PFSK-1 (cell line): ENCODE results near the gene ZNF341.

Experiments used
- POLR2AphosphoS5 ChIP-seq: IDR thresholded peaks from 2 replicates; pipeline ENCODE4 v1.6.1; 2012; ENCODE audit warnings: low read depth, mild to moderate bottlenecking, control low read depth, low read length, moderate library complexity
- TAF1 ChIP-seq: IDR thresholded peaks from 2 replicates; pipeline ENCODE4 v1.6.1; 2012; ENCODE audit warnings: low read length, control low read depth, borderline replicate concordance; ENCODE audit not compliant: insufficient read depth
- TF ChIP-seq, protein P1 (sequence below), 2 experiments: IDR thresholded peaks; 2 replicates each; pipeline versions ENCODE4 v1.6.1 to v1.8.0; 2011 to 2012; ENCODE audit warnings: low read depth in 2 of 2, low read length in 2 of 2, control low read depth in 1 of 2, inconsistent platforms in 1 of 2, mild to moderate bottlenecking in 1 of 2, moderate library complexity in 1 of 2; ENCODE audit not compliant: insufficient read depth in 1 of 2

DNA sequence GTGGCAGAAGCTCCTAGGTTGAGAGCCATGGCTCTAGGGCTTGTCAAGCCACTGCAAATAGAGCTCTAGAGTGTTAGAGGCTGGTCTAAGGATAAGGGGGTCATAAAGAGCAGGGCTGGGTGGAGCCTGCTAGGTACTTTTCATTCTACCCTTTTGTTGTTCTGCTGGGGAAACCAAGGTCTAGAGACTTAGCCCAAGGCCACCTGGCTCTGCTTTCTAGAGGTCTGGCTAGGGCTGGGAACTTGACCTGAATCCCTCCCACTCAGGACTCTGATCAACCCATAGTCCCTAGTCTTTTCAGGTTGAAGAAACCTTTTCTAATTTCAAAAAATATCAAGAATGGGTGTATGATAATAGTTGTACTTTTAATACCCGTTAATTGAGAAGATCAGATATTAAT, 93.1 kb downstream of the ZNF341 start:
- TF ChIP-seq, protein P1, sequence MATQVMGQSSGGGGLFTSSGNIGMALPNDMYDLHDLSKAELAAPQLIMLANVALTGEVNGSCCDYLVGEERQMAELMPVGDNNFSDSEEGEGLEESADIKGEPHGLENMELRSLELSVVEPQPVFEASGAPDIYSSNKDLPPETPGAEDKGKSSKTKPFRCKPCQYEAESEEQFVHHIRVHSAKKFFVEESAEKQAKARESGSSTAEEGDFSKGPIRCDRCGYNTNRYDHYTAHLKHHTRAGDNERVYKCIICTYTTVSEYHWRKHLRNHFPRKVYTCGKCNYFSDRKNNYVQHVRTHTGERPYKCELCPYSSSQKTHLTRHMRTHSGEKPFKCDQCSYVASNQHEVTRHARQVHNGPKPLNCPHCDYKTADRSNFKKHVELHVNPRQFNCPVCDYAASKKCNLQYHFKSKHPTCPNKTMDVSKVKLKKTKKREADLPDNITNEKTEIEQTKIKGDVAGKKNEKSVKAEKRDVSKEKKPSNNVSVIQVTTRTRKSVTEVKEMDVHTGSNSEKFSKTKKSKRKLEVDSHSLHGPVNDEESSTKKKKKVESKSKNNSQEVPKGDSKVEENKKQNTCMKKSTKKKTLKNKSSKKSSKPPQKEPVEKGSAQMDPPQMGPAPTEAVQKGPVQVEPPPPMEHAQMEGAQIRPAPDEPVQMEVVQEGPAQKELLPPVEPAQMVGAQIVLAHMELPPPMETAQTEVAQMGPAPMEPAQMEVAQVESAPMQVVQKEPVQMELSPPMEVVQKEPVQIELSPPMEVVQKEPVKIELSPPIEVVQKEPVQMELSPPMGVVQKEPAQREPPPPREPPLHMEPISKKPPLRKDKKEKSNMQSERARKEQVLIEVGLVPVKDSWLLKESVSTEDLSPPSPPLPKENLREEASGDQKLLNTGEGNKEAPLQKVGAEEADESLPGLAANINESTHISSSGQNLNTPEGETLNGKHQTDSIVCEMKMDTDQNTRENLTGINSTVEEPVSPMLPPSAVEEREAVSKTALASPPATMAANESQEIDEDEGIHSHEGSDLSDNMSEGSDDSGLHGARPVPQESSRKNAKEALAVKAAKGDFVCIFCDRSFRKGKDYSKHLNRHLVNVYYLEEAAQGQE (IDR thresholded peaks at IDR 0.05; ENCODE audit: insufficient read depth in 1 of 2, low read depth in 2 of 2, low read length in 2 of 2): no peak
- TF ChIP-seq POLR2AphosphoS5 (no peak), TAF1 (no peak)
